ENCODE results near the gene OCA2.

Gene OCA2

DNA sequence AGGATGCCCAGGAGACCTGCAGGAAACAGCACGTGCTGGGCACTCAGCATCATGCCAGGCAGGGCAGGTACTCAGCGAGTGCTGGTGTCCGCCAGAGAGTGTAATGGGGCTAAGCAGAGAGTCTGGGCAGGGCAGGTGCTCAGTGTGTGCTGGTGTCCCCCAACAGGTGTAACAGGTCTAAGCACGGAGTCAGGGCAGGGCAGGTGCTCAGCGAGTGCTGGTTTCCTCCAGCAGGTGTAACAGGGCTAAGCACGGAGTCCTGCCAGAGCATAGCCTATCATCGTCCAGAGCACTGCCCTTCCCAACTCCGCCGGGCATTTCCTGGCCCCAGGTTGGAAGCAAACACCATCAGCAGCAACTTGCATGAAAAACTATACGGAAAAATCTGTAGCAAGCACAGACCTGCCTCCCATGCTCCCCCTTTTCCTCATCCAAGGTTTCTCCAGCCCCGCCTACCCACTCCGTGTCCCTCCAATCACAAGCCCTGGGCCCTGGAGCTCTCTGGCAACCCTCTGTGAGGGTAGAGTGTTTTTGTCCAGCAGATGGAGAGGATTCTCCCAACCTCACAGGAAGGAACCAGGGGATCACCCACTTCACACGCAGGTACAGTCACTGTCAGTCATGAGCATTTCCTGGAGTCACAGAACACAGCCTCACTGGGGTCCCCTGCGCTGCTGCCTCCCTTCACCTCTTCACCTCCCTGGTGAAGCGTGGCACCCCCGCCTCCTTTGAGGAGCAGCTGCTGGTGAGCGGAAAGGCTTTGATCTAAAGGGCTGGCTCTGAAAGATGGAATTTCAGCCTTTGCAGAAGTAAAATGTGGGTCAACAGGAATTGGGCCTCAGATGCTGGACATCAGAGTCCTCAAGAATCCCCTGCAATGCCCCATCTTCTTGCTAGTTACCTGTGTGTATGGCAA is 302.5 kb downstream of the OCA2 start:
- Histone ChIP-seq H3K27me3 (replicated peaks; ENCODE audit: control insufficient read depth, insufficient read depth, low read length, poor library complexity, severe bottlenecking) (no peaks in the 10 kb centered on the region), H3K4me3 (ENCODE audit: insufficient read depth, low read depth, low read length, poor library complexity, severe bottlenecking) (no peak overlapping the region), H3K4me1 (ENCODE audit: control insufficient read depth, insufficient read depth, low read length, poor library complexity, severe bottlenecking) (no peaks in the 10 kb centered on the region), H3K9me3 (ENCODE audit: control insufficient read depth, low read length) (no peaks in the 10 kb centered on the region), H3K36me3 (ENCODE audit: control insufficient read depth, insufficient read depth, low read length) (no peaks in the 10 kb centered on the region), H3K27ac (ENCODE audit: insufficient read depth, low read length, poor library complexity, severe bottlenecking) (no peak overlapping the region)
- no peak for DNase-seq

DNA sequence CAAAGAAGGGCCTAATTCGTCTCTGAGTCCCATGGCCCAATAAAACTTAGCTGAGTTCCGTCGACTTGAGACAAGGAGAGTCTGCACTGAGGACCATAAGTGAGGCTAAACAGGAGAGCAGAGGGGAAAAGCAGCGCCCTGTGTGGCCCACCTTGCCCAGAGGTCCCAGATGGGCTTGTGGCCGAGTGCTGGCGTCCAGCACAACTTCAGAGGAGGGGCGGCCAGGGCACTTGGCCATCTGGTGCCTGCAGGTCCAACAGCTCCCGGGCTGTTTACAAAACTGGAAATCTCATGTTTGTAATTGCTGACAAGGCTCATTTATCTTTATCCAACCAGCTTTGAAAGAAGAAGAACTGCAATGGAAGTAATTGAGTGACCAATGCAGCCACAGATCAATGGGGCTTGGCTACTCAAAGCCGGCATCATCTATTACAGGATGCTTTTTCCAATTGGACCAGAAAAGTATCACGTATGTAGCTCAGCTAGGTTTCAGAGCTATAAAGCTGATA is 306.3 kb downstream of the OCA2 start:
- Histone ChIP-seq H3K4me3 (ENCODE audit: insufficient read depth, low read depth, low read length, poor library complexity, severe bottlenecking) (no peak overlapping the region), H3K27me3 (replicated peaks; ENCODE audit: control insufficient read depth, insufficient read depth, low read length, poor library complexity, severe bottlenecking) (no peaks in the 10 kb centered on the region), H3K27ac (ENCODE audit: insufficient read depth, low read length, poor library complexity, severe bottlenecking) (no peak overlapping the region), H3K36me3 (ENCODE audit: control insufficient read depth, insufficient read depth, low read length) (no peaks in the 10 kb centered on the region), H3K4me1 (ENCODE audit: control insufficient read depth, insufficient read depth, low read length, poor library complexity, severe bottlenecking) (no peaks in the 10 kb centered on the region), H3K9me3 (ENCODE audit: control insufficient read depth, low read length) (no peaks in the 10 kb centered on the region)
- no peak for DNase-seq

DNA sequence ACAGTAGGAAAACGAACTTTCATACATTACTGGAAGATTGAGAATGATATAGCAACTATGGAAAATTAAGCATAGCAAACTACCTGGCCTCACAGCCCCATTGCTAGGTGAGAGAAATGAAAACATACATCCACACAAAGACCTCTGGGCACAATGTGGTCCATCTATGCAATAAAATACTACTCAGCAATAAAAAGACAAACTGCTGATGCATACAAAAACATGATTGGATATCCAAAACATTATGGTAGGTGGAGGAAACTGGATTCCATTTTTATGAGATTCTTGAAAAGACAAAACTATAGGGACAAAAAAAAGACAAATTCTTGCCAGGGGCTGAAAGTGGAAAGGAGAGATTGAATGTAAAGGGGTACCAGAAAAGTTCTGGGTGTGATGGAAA is 308.8 kb downstream of the OCA2 start:
- Histone ChIP-seq H3K27me3 (replicated peaks; ENCODE audit: control insufficient read depth, insufficient read depth, low read length, poor library complexity, severe bottlenecking) (no peaks in the 10 kb centered on the region), H3K4me1 (ENCODE audit: control insufficient read depth, insufficient read depth, low read length, poor library complexity, severe bottlenecking) (no peaks in the 10 kb centered on the region), H3K36me3 (ENCODE audit: control insufficient read depth, insufficient read depth, low read length) (no peaks in the 10 kb centered on the region), H3K9me3 (ENCODE audit: control insufficient read depth, low read length) (no peaks in the 10 kb centered on the region), H3K27ac (ENCODE audit: insufficient read depth, low read length, poor library complexity, severe bottlenecking) (no peak overlapping the region), H3K4me3 (ENCODE audit: insufficient read depth, low read depth, low read length, poor library complexity, severe bottlenecking) (no peak overlapping the region)
- no peak for DNase-seq

DNA sequence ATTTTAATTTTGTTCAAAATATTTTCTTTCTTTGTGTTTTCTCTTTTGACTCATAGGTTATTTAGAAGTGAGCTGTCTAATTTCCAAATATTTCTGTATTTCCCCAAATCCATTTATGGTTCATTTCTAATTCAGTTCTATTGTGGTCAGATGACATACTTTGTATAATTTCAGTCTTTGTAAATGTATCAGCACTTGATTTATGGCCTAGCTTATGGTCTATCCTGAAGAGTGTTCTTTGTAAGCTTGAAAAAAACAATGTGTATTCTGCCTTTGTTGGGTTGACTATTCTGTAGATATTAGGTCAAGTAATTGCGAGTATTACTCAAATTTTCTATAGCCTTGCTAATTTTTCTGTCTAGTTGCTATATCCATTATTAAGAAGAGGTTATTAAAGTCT is 311.2 kb downstream of the OCA2 start:
- Histone ChIP-seq H3K4me1 (ENCODE audit: control insufficient read depth, insufficient read depth, low read length, poor library complexity, severe bottlenecking) (no peaks in the 10 kb centered on the region), H3K4me3 (ENCODE audit: insufficient read depth, low read depth, low read length, poor library complexity, severe bottlenecking) (no peak overlapping the region), H3K36me3 (ENCODE audit: control insufficient read depth, insufficient read depth, low read length) (no peaks in the 10 kb centered on the region), H3K27me3 (replicated peaks; ENCODE audit: control insufficient read depth, insufficient read depth, low read length, poor library complexity, severe bottlenecking) (no peaks in the 10 kb centered on the region), H3K9me3 (ENCODE audit: control insufficient read depth, low read length) (no peaks in the 10 kb centered on the region), H3K27ac (ENCODE audit: insufficient read depth, low read length, poor library complexity, severe bottlenecking) (no peak overlapping the region)
- DNase-seq: no peak

DNA sequence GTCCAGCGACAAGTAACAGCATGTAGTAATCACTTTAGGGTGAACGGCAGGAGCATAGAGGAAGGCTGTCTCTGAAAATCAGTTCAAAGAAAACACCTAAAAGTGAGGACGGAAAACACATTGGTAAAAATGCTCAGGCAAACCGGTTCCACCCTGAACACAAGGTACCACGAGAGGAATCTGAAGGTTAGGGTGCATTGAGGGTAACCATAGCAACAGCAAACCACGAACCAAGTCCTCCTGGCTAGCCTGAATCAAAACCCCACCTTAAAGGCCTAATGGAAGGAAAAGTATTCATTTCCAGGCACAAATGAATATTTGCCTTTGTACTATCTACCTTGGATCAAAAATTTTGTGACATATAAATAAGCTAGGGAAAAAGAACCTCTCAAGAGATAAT is 315.0 kb downstream of the OCA2 start:
- H3K9me3 ChIP-seq (ENCODE audit: control insufficient read depth, low read length): no peaks in the 10 kb centered on the region
- no peak overlapping the region for H3K4me3 ChIP-seq (ENCODE audit: insufficient read depth, low read depth, low read length, poor library complexity, severe bottlenecking)
- H3K27ac ChIP-seq (ENCODE audit: insufficient read depth, low read length, poor library complexity, severe bottlenecking): no peak overlapping the region
- DNase-seq: no peak
- H3K36me3 ChIP-seq (ENCODE audit: control insufficient read depth, insufficient read depth, low read length): no peaks in the 10 kb centered on the region
- no peaks in the 10 kb centered on the region for H3K27me3 ChIP-seq (replicated peaks; ENCODE audit: control insufficient read depth, insufficient read depth, low read length, poor library complexity, severe bottlenecking)
- no peaks in the 10 kb centered on the region for H3K4me1 ChIP-seq (ENCODE audit: control insufficient read depth, insufficient read depth, low read length, poor library complexity, severe bottlenecking)

DNA sequence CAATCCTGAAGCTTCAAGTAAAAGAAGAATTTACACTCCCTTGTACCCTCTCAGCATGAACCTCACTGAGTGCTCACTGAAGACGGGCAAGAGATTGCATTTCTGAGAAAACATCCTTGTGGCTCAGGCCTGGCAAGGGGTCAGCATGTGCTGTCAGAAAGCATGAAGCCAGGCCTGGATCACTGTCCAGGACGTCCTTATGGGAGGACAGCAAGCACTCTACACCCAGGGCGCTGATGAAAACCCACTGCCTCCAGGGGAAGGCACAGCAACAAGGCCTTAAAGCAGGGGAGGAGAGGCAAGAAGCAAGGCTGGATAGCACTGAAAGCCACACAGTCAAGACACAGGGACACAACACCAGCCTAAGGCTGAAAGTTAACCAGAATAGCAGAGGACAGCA is 315.4 kb downstream of the OCA2 start:
- no peaks in the 10 kb centered on the region for H3K9me3 ChIP-seq (ENCODE audit: control insufficient read depth, low read length)
- H3K36me3 ChIP-seq (ENCODE audit: control insufficient read depth, insufficient read depth, low read length): no peaks in the 10 kb centered on the region
- DNase-seq: no peak
- no peaks in the 10 kb centered on the region for H3K27me3 ChIP-seq (replicated peaks; ENCODE audit: control insufficient read depth, insufficient read depth, low read length, poor library complexity, severe bottlenecking)
- no peaks in the 10 kb centered on the region for H3K4me1 ChIP-seq (ENCODE audit: control insufficient read depth, insufficient read depth, low read length, poor library complexity, severe bottlenecking)
- H3K4me3 ChIP-seq (ENCODE audit: insufficient read depth, low read depth, low read length, poor library complexity, severe bottlenecking): no peak overlapping the region
- no peak overlapping the region for H3K27ac ChIP-seq (ENCODE audit: insufficient read depth, low read length, poor library complexity, severe bottlenecking)

DNA sequence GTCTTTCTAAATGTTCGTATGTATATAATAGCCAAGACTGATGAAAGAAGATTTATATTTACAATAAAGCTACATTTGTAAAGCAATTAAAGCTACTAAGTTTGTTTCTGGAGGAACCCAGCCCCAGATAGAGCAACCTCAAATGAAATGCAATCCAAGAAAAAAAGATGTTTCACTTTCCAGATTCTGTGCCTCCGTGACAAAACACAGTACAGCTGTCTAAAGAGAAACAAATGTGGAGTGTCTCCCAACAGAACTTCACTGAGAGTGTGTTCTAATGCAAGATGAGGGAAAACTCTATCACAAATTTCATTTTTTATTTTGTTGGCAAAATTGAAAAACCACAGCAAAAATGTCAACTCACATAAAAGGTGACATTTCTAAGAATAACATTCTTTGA is 317.0 kb downstream of the OCA2 start:
- DNase-seq: no peak
- no peaks in the 10 kb centered on the region for H3K36me3 ChIP-seq (ENCODE audit: control insufficient read depth, insufficient read depth, low read length)
- H3K4me1 ChIP-seq (ENCODE audit: control insufficient read depth, insufficient read depth, low read length, poor library complexity, severe bottlenecking): no peaks in the 10 kb centered on the region
- H3K9me3 ChIP-seq (ENCODE audit: control insufficient read depth, low read length): no peaks in the 10 kb centered on the region
- no peak overlapping the region for H3K4me3 ChIP-seq (ENCODE audit: insufficient read depth, low read depth, low read length, poor library complexity, severe bottlenecking)
- no peak overlapping the region for H3K27ac ChIP-seq (ENCODE audit: insufficient read depth, low read length, poor library complexity, severe bottlenecking)
- H3K27me3 ChIP-seq (replicated peaks; ENCODE audit: control insufficient read depth, insufficient read depth, low read length, poor library complexity, severe bottlenecking): no peaks in the 10 kb centered on the region

DNA sequence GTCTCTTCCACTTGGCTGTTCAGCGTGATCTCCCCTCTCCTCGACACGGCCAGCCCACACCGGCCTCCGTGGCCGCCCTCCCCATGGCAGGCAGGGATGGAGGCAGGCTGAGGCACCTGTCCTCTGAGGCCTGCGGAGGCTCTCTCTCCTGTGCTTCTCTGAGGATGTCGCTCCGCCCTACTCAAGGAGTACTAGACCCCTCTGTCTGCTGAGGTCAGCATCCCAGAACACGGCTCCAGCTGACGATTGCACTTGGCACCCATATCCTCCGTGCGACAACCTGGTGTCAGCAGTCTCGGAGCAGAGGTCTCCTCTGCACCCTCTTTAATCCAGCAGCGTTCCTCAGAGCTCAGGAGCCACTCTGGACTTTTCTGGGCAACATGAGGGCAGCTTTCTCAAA is 322.6 kb downstream of the OCA2 start:
- Histone ChIP-seq H3K27me3 (replicated peaks; ENCODE audit: control insufficient read depth, insufficient read depth, low read length, poor library complexity, severe bottlenecking) (no peaks in the 10 kb centered on the region), H3K36me3 (ENCODE audit: control insufficient read depth, insufficient read depth, low read length) (no peaks in the 10 kb centered on the region), H3K4me1 (ENCODE audit: control insufficient read depth, insufficient read depth, low read length, poor library complexity, severe bottlenecking) (no peaks in the 10 kb centered on the region), H3K9me3 (ENCODE audit: control insufficient read depth, low read length) (no peaks in the 10 kb centered on the region), H3K27ac (ENCODE audit: insufficient read depth, low read length, poor library complexity, severe bottlenecking) (no peak overlapping the region), H3K4me3 (ENCODE audit: insufficient read depth, low read depth, low read length, poor library complexity, severe bottlenecking) (no peak overlapping the region)
- no peak for DNase-seq

DNA sequence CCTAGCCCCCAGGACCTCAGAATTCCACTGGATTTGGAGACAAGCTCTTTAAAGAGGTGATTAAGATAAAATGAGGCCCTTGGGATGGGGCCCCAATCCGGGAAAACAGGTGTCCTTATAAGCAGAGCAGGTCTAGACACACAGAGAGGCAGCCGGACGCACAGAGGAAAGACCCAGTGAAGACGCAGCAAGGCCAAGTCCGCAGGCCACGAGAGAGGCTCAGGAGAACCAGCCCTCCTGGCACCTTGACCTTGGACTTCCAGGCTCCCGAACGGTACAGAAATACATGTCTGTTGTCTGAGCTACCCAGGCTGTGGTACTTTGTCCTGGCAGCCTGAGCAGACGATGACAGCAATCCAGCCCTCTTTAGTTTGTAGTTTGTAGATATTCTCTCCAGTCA is 324.5 kb downstream of the OCA2 start:
- H3K4me3 ChIP-seq (ENCODE audit: insufficient read depth, low read depth, low read length, poor library complexity, severe bottlenecking): no peak overlapping the region
- no peaks in the 10 kb centered on the region for H3K36me3 ChIP-seq (ENCODE audit: control insufficient read depth, insufficient read depth, low read length)
- no peak overlapping the region for H3K27ac ChIP-seq (ENCODE audit: insufficient read depth, low read length, poor library complexity, severe bottlenecking)
- no peaks in the 10 kb centered on the region for H3K9me3 ChIP-seq (ENCODE audit: control insufficient read depth, low read length)
- no peaks in the 10 kb centered on the region for H3K4me1 ChIP-seq (ENCODE audit: control insufficient read depth, insufficient read depth, low read length, poor library complexity, severe bottlenecking)
- H3K27me3 ChIP-seq (replicated peaks; ENCODE audit: control insufficient read depth, insufficient read depth, low read length, poor library complexity, severe bottlenecking): no peaks in the 10 kb centered on the region
- DNase-seq: no peak

DNA sequence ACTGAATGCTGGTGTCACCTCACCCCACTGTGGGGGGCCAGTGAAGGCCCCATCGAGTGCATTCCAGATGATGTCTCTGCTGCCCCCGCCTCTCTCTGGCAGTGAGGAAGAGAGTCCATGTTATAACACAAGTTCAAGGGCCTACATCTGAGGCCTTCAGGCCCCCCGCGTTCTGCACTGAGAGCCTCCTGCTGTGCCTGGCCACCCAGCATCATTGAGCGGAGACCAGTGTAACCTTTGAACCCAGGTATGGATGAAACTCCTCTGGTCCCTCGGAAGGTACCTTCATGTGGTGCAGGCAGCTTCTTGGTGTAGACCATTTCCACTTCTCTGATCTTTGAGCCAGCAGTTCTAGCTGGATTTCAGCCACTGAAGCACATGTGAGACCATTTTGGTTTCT is 324.9 kb downstream of the OCA2 start:
- Histone ChIP-seq H3K27ac (ENCODE audit: insufficient read depth, low read length, poor library complexity, severe bottlenecking) (no peak overlapping the region), H3K36me3 (ENCODE audit: control insufficient read depth, insufficient read depth, low read length) (no peaks in the 10 kb centered on the region), H3K9me3 (ENCODE audit: control insufficient read depth, low read length) (no peaks in the 10 kb centered on the region), H3K4me3 (ENCODE audit: insufficient read depth, low read depth, low read length, poor library complexity, severe bottlenecking) (no peak overlapping the region), H3K4me1 (ENCODE audit: control insufficient read depth, insufficient read depth, low read length, poor library complexity, severe bottlenecking) (no peaks in the 10 kb centered on the region), H3K27me3 (replicated peaks; ENCODE audit: control insufficient read depth, insufficient read depth, low read length, poor library complexity, severe bottlenecking) (no peaks in the 10 kb centered on the region)
- no peak for DNase-seq
